ENCODE results near the gene MT1G.

Gene MT1G

GRCh38 chr16:56662357-56663354, 5.2 kb downstream of the MT1G start:
- DNase-seq, result peak in 1 of 5 donors; percentile 33

DNA sequence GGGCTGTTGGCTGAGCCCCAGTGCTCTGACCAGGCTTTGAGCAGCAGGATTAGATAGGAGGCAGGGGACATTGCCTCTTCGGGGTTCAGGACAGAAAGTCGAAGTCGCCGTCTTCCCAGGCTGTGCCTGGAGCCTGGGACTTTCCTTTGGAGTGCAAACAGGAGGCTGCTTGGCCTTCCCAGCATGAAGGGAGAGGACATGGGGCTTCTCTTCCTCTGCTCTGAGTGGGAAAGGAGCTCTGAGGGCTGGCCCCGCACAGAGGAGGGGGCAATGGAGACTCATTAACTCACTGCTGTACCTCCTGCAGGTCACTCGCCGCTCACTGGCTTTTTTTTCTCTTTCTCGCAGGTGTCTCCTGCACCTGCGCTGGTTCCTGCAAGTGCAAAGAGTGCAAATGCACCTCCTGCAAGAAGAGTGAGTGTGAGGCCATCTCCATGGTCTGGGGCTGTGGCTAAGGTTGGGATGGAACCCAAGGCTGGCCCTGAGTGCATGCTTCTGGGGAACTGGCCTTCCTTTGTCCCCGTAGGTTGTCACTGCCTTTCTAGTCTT, 9.5 kb downstream of the MT1G start:
- DNase-seq, result no peak

DNA sequence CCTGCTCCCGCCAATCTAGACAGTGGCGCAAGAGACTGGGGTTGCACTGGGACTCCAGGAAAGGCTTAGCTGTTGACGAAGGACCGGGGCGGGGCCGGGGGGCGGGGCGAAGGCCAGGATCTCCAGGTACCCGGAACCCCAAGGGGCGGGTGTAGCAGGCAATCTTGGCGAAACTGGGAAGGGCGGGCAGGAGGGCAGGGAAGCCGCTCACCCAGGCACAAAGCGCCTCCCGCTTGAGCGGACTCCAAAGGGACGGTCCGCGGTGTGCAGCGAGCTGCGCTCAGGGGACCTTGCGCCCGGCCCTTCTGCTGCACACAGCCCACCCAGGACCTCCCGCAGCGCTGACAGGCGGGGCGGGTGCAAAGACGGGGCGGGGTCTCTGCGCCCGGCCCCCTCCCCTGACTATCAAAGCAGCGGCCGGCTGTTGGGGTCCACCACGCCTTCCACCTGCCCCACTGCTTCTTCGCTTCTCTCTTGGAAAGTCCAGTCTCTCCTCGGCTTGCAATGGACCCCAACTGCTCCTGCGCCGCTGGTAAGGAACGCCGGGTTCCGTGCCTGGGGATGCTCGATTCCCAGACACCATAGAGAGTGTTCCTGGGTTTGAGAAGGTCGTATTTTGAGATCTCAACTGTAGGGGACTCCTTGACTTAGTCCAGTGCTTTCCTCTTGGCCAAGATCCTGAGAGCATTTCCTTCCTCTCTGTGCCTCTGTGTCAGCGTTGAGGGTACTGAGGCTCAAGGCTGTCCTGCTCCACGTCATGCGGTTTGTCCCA, 10.1 kb downstream of the MT1G start, which contains the start of gene MT1F:
MT1F (plus strand) TSS at position 405 of the 772 bp plus-strand sequence; CDS start at position 505, 100 bp downstream.
- peak; percentile 48 to 66 (median 62) for DNase-seq

GRCh38 chr16:56653218-56653617, 14.6 kb downstream of the MT1G start:
- DNase-seq, result no peak

- no peak for DNase-seq
Measured at GRCh38 chr16:56652600-56652999, 15.3 kb downstream of the MT1G start.

DNA sequence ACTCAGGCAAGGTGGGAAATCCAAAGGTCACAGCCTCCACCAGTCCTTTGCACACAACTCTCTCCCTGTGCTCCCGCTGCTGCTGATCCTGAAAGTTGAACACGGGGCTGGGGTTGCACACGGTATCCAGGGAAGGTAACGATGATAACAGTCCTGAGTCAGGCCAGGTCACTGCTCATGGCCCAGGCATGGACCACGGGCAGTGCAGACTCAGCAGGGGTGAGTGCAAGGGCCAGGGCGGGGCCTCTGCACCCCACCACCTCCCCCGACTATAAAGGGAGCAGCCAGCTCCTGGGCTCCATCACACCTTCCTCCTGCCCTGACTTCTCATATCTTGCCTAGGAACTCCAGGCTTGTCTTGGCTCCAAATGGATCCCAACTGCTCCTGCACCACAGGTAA, 16.3 kb downstream of the MT1G start, which contains the start of gene MT1B:
MT1B (plus strand) TSS at position 301 of the 400 bp plus-strand sequence; CDS start at position 369, 68 bp downstream.
- DNase-seq, result no peak

DNA sequence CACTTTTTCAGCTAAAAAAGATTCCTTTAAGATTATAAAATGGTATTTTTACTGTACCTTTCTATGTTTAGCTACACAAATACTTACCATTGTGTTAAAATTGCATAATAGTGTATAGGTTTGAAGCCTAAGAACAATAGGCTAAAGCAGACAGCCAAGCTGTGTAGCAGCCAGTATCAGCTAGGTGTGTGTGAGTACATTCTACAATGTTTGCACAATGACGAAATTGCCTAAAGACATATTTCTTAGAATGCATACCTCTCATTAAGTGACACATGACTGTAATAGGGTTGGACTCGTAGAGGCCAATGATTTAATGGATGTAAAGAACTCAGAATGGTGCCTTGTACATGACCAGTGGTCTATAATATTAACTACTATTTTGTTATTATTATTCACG, 18.0 kb downstream of the MT1G start:
- no peak for DNase-seq

- no peak for DNase-seq
Measured at GRCh38 chr16:56649271-56649670, 18.6 kb downstream of the MT1G start.

- no peak for DNase-seq
Measured at GRCh38 chr16:56647641-56648431, 20.0 kb downstream of the MT1G start.

DNA sequence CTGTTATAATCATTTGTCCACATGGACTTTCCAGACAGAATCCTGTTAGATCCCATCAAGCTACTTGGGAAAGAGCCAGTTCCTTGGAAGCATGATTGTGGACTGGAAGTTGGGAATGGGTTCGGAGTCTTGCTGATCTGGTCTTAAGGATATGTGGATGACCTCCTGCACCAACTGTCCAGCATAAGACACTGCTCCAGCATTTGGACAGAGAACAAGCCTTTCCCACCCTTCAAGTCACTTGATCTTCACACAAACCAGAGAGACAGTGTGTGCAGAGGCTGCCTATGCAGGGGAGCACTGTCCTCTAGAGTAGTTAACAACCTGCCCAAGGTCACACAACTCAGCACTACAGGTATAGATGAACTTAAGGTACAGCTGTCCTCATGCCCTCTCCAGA, 22.0 kb downstream of the MT1G start:
- DNase-seq, result no peak

- DNase-seq, result no peak
Measured at GRCh38 chr16:56645311-56645710, 22.6 kb downstream of the MT1G start.

DNA sequence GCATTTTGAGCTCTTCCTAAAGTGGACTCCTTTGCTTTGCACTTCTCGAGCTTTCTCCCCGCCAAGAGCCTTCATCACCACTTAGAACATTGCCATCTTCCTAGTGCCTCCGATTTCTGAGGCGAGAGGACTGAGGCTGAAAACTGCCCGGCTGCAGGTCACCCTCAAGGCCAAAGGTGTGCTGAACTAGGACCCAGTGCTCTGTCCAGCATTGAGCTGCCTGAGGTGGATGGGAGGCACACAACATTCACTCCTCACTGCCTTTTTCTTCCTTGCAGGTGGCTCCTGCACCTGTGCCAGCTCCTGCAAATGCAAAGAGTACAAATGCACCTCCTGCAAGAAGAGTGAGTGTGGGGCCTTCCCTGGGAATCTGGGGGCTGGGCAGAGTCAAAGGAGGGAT, 24.0 kb downstream of the MT1G start:
- DNase-seq, result no peak

- DNase-seq, result peak; percentile 47 to 84 (median 64)
Measured at GRCh38 chr16:56643080-56643778, 24.6 kb downstream of the MT1G start.

DNA sequence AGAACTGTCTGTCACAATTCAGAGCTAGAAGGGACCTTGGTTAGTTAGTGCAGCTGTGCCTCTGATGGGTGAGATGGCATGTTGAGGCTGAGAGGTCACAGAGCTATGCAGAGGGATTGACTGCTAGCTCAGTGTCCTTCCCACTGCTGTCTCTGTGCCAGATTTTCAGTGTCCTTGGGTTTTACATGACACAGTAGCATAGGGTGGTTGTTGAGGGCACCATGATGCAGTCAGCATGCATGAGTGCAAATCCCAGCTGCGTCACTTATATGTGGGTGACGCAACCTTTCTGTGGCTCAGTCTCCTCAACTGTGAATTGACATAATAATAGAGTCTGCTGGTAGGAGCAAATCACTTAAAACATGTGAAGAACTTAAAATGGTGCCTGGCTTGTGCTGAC, 26.7 kb downstream of the MT1G start:
- no peak for DNase-seq

DNA sequence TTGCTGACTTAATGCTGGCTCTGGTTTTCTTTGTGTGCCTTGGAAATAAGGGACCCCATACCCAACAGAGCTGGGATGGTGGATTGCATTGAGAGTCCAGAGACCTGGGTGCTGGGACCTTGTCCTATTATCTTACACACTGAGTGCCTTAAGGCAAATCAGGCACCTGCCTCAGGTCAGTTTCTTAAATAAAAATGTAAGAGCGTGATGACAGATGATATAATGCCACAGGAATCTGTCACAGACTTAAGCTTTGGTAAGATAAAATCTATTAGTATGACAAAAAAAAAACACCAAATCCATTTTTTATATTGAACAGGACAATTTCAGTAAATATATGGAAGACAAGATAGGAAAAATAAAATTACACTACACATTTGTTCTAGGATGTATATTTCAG, 27.8 kb downstream of the MT1G start:
- no peak for DNase-seq

DNA sequence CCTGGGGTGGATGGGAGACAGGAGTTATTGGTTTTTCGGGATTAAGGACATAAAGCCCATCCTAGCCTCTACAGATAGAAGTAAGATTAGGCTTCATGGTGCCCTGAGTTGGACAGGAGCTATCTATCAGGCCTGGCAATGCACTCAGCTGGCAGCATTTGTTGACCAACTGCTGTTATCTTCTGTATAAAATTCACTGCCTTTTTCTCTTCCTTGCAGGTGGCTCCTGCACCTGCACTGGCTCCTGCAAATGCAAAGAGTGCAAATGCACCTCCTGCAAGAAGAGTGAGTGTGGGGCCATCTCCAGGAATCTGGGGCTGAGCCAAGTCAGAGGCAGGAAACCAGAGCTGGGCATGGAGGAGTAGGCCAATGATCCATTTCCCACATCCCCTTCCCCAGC, 28.8 kb downstream of the MT1G start:
- DNase-seq, result no peak

DNA sequence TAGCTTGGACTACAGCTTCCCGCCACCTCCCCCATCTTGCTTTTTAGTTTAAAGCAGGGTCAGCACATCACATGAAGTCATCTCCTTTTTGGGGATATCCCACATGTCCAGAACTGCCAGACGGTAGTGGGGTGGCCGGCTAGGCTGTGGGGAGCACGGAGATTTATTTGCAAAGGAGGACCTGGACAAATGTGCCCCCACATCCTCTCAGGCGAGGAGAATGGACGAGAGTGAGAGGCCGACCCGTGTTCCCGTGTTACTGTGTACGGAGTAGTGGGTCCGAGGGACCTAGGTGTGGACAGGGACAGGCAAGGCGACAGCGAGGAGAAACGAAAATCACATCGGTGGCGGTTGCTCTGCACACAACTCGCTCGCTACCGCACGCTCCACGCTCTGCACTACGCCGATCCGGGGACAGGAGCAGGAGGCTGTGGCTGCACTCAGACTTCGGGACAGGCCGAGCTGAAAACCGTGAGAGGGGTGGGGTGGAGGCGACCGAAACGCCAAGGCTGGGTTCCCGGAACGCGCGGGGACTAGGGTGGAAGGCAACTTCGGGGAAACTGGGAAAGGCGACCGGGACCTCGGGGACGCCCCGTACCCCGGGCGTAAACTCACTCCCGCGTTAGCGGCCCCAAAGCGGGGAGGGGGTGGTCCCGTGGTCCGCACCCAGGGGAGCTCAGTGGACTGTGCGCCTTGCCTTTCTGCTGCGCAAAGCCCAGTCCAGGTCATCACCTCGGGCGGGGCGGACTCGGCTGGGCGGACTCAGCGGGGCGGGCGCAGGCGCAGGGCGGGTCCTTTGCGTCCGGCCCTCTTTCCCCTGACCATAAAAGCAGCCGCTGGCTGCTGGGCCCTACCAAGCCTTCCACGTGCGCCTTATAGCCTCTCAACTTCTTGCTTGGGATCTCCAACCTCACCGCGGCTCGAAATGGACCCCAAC, 29.8 kb downstream of the MT1G start, which contains the start of gene MT1A:
MT1A (plus strand) TSS at position 853 of the 937 bp plus-strand sequence; CDS start at position 926, 73 bp downstream.
- DNase-seq, result no peak

- no peak for DNase-seq
Measured at GRCh38 chr16:56636616-56637413, 31.1 kb downstream of the MT1G start.

GRCh38 chr16:56635441-56635967, 32.4 kb downstream of the MT1G start:
- DNase-seq, result no peak
